ENCODE results near the gene ANKEF1. TPM values are rescaled to one million over a fixed set of nuclear protein-coding genes. Genes with fewer than 3 reads are reported as not detected.

Gene ANKEF1
- total and polyA plus RNA-seq, 12 donors: 0.61 to 10.5 (median 3.2) TPM

DNA sequence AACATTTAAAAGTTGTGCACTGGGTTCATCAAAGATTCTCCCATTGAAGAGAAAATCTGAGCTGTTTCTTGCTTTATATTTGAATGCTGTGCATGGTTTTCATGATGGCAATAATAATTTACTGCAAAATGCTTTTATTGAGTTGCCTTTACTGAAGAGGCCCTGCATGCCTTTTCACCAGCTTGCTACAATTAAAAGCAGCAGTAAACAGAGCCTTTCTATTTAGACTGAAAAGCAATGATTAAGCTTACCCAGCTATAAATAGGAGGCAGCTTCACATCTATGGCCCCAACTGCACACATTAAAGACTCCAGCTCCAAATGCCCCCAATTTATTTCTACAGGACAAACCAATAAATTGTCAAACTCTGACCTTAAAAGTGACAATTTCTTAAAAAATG is 70.3 kb downstream of the ANKEF1 start:
- no peak overlapping the region for H3K27ac ChIP-seq
- H3K27me3 ChIP-seq: no peaks in the 10 kb centered on the region
- no peak for TF ChIP-seq POLR2A (IDR thresholded peaks at IDR 0.05)
- TF ChIP-seq, protein P1, sequence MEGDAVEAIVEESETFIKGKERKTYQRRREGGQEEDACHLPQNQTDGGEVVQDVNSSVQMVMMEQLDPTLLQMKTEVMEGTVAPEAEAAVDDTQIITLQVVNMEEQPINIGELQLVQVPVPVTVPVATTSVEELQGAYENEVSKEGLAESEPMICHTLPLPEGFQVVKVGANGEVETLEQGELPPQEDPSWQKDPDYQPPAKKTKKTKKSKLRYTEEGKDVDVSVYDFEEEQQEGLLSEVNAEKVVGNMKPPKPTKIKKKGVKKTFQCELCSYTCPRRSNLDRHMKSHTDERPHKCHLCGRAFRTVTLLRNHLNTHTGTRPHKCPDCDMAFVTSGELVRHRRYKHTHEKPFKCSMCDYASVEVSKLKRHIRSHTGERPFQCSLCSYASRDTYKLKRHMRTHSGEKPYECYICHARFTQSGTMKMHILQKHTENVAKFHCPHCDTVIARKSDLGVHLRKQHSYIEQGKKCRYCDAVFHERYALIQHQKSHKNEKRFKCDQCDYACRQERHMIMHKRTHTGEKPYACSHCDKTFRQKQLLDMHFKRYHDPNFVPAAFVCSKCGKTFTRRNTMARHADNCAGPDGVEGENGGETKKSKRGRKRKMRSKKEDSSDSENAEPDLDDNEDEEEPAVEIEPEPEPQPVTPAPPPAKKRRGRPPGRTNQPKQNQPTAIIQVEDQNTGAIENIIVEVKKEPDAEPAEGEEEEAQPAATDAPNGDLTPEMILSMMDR (IDR thresholded peaks at IDR 0.05): no peak
- DNase-seq: no peak
- H3K4me3 ChIP-seq: no peak overlapping the region
- H3K9me3 ChIP-seq (replicated peaks in 1 of 3): no peaks in the 10 kb centered on the region
- no peaks in the 10 kb centered on the region for H3K4me1 ChIP-seq (replicated peaks in 1 of 2)
- intact Hi-C loops (cut with DNase I): no loop called here
- no peaks in the 10 kb centered on the region for H3K36me3 ChIP-seq (replicated peaks in 1 of 2)

Small RNA genes within 50 kb of the gene (small RNA-seq; reads per million reads assigned to genes)
- 0 reads per million in 2 donors for gene RF00017

Other genes starting within 250 kb of the ANKEF1 start
- gene PAK5, start 195.9 kb upstream of the ANKEF1 start, total RNA-seq: 1 to 10 TPM; 1.4 to 8.8 (median 4.8) TPM
- 10 to 100 TPM in 1 of 3 donors, 1 to 10 TPM in 2; 1.2 to 17.0 (median 2.4) TPM for gene PAK5, start 195.9 kb upstream of the ANKEF1 start, polyA plus RNA-seq
- 10 to 100 TPM in 4 of 9 donors, 1 to 10 TPM in 4, not detected in 1; 1.0 to 21.6 (median 8.3) TPM for gene SNAP25, start 183.8 kb downstream of the ANKEF1 start, total RNA-seq
- gene SNAP25, start 183.8 kb downstream of the ANKEF1 start, polyA plus RNA-seq: 10 to 100 TPM in 2 of 3 donors, 1 to 10 TPM in 1; 9.3 to 35.9 (median 26.1) TPM